Fibroblast of lung (primary cell): ENCODE measurements around the gene DYSF. TPM values are rescaled to one million over a fixed set of nuclear protein-coding genes. Genes with fewer than 3 reads are reported as not detected.

Experiments used
- DNase-seq, 2 donors: peaks; one replicate each; pipeline versions ENCODE4 v3.0.0 to v3.0.0-alpha.2; 2010; ENCODE audit warnings: low read depth in 2 of 2
- H2AFZ ChIP-seq: 2 replicates; pipeline ENCODE4 v1.5.1; 2012; ENCODE audit warnings: low read length, control low read depth, inconsistent platforms
- H3K27ac ChIP-seq: 2 replicates; pipeline ENCODE4 v1.5.1; 2011; ENCODE audit warnings: low read length, control low read depth; ENCODE audit not compliant: insufficient read depth
- H3K27me3 ChIP-seq: 2 replicates; pipeline ENCODE4 v1.5.1; 2011; ENCODE audit warnings: mild to moderate bottlenecking, low read length; ENCODE audit not compliant: control insufficient read depth, insufficient read depth
- H3K36me3 ChIP-seq: 2 replicates; pipeline ENCODE4 v1.5.1; 2011; ENCODE audit warnings: low read length; ENCODE audit not compliant: control insufficient read depth, insufficient read depth
- H3K4me1 ChIP-seq: 2 replicates; pipeline ENCODE4 v1.5.1; 2011; ENCODE audit warnings: low read length; ENCODE audit not compliant: control insufficient read depth, insufficient read depth; ENCODE audit errors: extremely low read depth
- H3K4me2 ChIP-seq: 2 replicates; pipeline ENCODE4 v1.5.1; 2011; ENCODE audit warnings: low read length, control low read depth; ENCODE audit not compliant: insufficient read depth; ENCODE audit errors: extremely low read depth
- H3K4me3 ChIP-seq, 4 experiments: fragments of 200-600 bp in 1 of 4; sonication (generic) in 1 of 4; replicated peaks in 1 of 4; 2 replicates each; pipeline ENCODE4 v1.5.1; 2011 to 2016; ENCODE audit warnings: low read length in 4 of 4, low read depth in 3 of 4, mild to moderate bottlenecking in 3 of 4, control low read depth in 2 of 4, inconsistent platforms in 1 of 4, mixed read lengths in 1 of 4; ENCODE audit not compliant: insufficient read depth in 1 of 4; ENCODE audit errors: control extremely low read depth in 1 of 4
- H3K79me2 ChIP-seq: 2 replicates; pipeline ENCODE4 v1.5.1; 2012; ENCODE audit warnings: mild to moderate bottlenecking, low read length, inconsistent platforms; ENCODE audit not compliant: control insufficient read depth, insufficient read depth
- H3K9ac ChIP-seq: 2 replicates; pipeline ENCODE4 v1.5.1; 2011; ENCODE audit warnings: mild to moderate bottlenecking, low read length, control low read depth; ENCODE audit not compliant: insufficient read depth
- H3K9me3 ChIP-seq: 2 replicates; pipeline ENCODE4 v1.5.1; 2012; ENCODE audit warnings: low read depth, low read length; ENCODE audit not compliant: control insufficient read depth, insufficient read depth
- H4K20me1 ChIP-seq: 2 replicates; pipeline ENCODE4 v1.5.1; 2011; ENCODE audit warnings: low read length; ENCODE audit not compliant: control insufficient read depth, insufficient read depth; ENCODE audit errors: extremely low read depth
- CTCF ChIP-seq, 2 donors: IDR thresholded peaks in 1 of 2; conservative IDR thresholded peaks in 1 of 2; 1 replicate in 1 of 2; 2 replicates in 1 of 2; pipeline ENCODE4 v1.5.1; 2011 to 2012; ENCODE audit warnings: low read length in 2 of 2, control low read depth in 1 of 2, inconsistent platforms in 1 of 2, low read depth in 1 of 2, mild to moderate bottlenecking in 1 of 2
- EZH2 ChIP-seq: IDR thresholded peaks from 2 replicates; pipeline ENCODE4 v1.5.1; 2012; ENCODE audit warnings: low read length, control low read depth, mild to moderate bottlenecking; ENCODE audit errors: missing control alignments
- polyA plus RNA-seq, 2 donors: library from polyadenylated mRNA; depleted of rRNA in 1 of 2; stranded (reverse) in 1 of 2; unstranded in 1 of 2; fragments of >200 nt; gene quantifications; 2 replicates each; pipeline ENCODE4 v1.2.1, GENCODE V29; 2011 to 2012; ENCODE audit warnings: missing spikeins in 1 of 2
- total RNA-seq: library from RNA; depleted of rRNA; stranded (reverse); fragments of >200 nt; gene quantifications from 2 replicates; pipeline ENCODE4 v1.2.1, GENCODE V29; 2014

The DYSF gene
- total and polyA plus RNA-seq, 2 donors (not counting 1 experiment from before 2014, with no cell fraction given): under 0.01 to 0.67 TPM

GRCh38 chr2:71715241-71715750, 261.9 kb downstream of the DYSF start:
- H2AFZ ChIP-seq: no peak overlapping the region
- H4K20me1 ChIP-seq: no peaks in the 10 kb centered on the region
- no peak overlapping the region for H3K4me3 ChIP-seq
- no peak for TF ChIP-seq CTCF (conservative IDR thresholded peaks at IDR 0.05 in 1 of 2, IDR thresholded peaks at IDR 0.05 in 1 of 2; ENCODE audit: low read depth in 1 of 2, low read length in 2 of 2)
- TF ChIP-seq EZH2: no peak
- peaks cover 11% of the 10 kb centered on the region for H3K27me3 ChIP-seq
- DNase-seq: no peak
- no peak overlapping the region for H3K27ac ChIP-seq
- H3K9ac ChIP-seq: no peak overlapping the region
- no peaks in the 10 kb centered on the region for H3K9me3 ChIP-seq
- no peak overlapping the region for H3K4me2 ChIP-seq
- H3K79me2 ChIP-seq: no peaks in the 10 kb centered on the region
- peaks cover 20% of the 10 kb centered on the region for H3K4me1 ChIP-seq
- no peaks in the 10 kb centered on the region for H3K36me3 ChIP-seq

- H3K4me3 ChIP-seq: no peak overlapping the region
- no peak overlapping the region for H3K9ac ChIP-seq
- no peaks in the 10 kb centered on the region for H3K36me3 ChIP-seq
- no peaks in the 10 kb centered on the region for H3K79me2 ChIP-seq
- peaks cover 6% of the 10 kb centered on the region for H3K27me3 ChIP-seq
- DNase-seq: no peak
- no peak overlapping the region for H2AFZ ChIP-seq
- no peak overlapping the region for H3K27ac ChIP-seq
- TF ChIP-seq EZH2: no peak
- TF ChIP-seq CTCF (conservative IDR thresholded peaks at IDR 0.05 in 1 of 2, IDR thresholded peaks at IDR 0.05 in 1 of 2; ENCODE audit: low read depth in 1 of 2, low read length in 2 of 2): no peak
- H3K4me1 ChIP-seq: peaks cover 18% of the 10 kb centered on the region
- H3K4me2 ChIP-seq: peak overlapping the region; percentile 27
- no peaks in the 10 kb centered on the region for H4K20me1 ChIP-seq
- H3K9me3 ChIP-seq: no peaks in the 10 kb centered on the region
These were observed 262.8 kb downstream of the DYSF start for GRCh38 chr2:71715951-71716696.

GRCh38 chr2:71716697-71717624, 263.6 kb downstream of the DYSF start:
- H3K27me3 ChIP-seq: peaks cover 6% of the 10 kb centered on the region
- H3K27ac ChIP-seq: no peak overlapping the region
- no peaks in the 10 kb centered on the region for H3K9me3 ChIP-seq
- no peak for TF ChIP-seq EZH2
- no peak for TF ChIP-seq CTCF (conservative IDR thresholded peaks at IDR 0.05 in 1 of 2, IDR thresholded peaks at IDR 0.05 in 1 of 2; ENCODE audit: low read depth in 1 of 2, low read length in 2 of 2)
- H3K4me1 ChIP-seq: peaks cover 15% of the 10 kb centered on the region
- peak; percentile 79 to 85 for DNase-seq
- H3K79me2 ChIP-seq: no peaks in the 10 kb centered on the region
- H3K9ac ChIP-seq: no peak overlapping the region
- H3K4me3 ChIP-seq: no peak overlapping the region
- peak overlapping the region; percentile 27 for H3K4me2 ChIP-seq
- no peaks in the 10 kb centered on the region for H3K36me3 ChIP-seq
- no peak overlapping the region for H2AFZ ChIP-seq
- H4K20me1 ChIP-seq: no peaks in the 10 kb centered on the region
